IgD-negative memory B cell (primary cell): ENCODE measurements around the gene RNLS. TPM values are rescaled to one million over a fixed set of nuclear protein-coding genes. Genes with fewer than 3 reads are reported as not detected.
"Not testable (repeated sequence)": the region's sequence is repeated elsewhere in the genome, so short reads cannot be mapped to it uniquely, and the experiment has no call there.

Experiments used
- H3K27ac Mint-ChIP-seq, 3 donors: one replicate each; pipeline ENCODE4 v1.8.0; 2020 to 2022; ENCODE audit warnings: mild to moderate bottlenecking in 3 of 3, mixed read lengths in 3 of 3, moderate library complexity in 1 of 3
- H3K27me3 Mint-ChIP-seq: one replicate; pipeline ENCODE4 v1.8.0; 2021; ENCODE audit warnings: mixed read lengths
- H3K36me3 Mint-ChIP-seq: one replicate; pipeline ENCODE4 v1.8.0; 2020; ENCODE audit warnings: mild to moderate bottlenecking, mixed read lengths
- H3K4me1 Mint-ChIP-seq, 3 donors: one replicate each; pipeline ENCODE4 v1.8.0; 2020 to 2022; ENCODE audit warnings: mixed read lengths in 3 of 3, mild to moderate bottlenecking in 1 of 3
- H3K4me3 Mint-ChIP-seq, 4 donors: one replicate each; pipeline ENCODE4 v1.8.0; 2020 to 2022; ENCODE audit warnings: mild to moderate bottlenecking in 4 of 4, mixed read lengths in 4 of 4, moderate library complexity in 3 of 4
- H3K9me3 Mint-ChIP-seq, 3 donors: one replicate each; pipeline ENCODE4 v1.8.0; 2020 to 2021; ENCODE audit warnings: mixed read lengths in 3 of 3, mild to moderate bottlenecking in 1 of 3
- polyA plus RNA-seq: library from polyadenylated mRNA; unstranded; fragments of 300-500 nt; fragmentation: Illumina TruSeq; gene quantifications from one replicate; pipeline ENCODE4 v1.2.3, GENCODE V29; 2021

Gene RNLS
- polyA plus RNA-seq, 1 donor from 2014 or later, result 6.8 TPM

- Mint-ChIP-seq H3K27ac (no peak overlapping the region), H3K4me3 (no peak overlapping the region), H3K4me1 (peaks cover 0 to 4% (median 4%) of the 10 kb centered on the region in 3 donors), H3K27me3 (no peaks in the 10 kb centered on the region), H3K9me3 (no peaks in the 10 kb centered on the region), H3K36me3 (peaks cover 8% of the 10 kb centered on the region)
Observed at GRCh38 chr10:88299787-88300186, 283.3 kb downstream of the RNLS start.

GRCh38 chr10:88297103-88297502, 286.0 kb downstream of the RNLS start:
- Mint-ChIP-seq H3K9me3 (peaks cover 0 to 1% (median 0%) of the 10 kb centered on the region in 3 donors), H3K4me3 (no peak overlapping the region), H3K27me3 (no peaks in the 10 kb centered on the region), H3K4me1 (peaks cover 7 to 13% (median 8%) of the 10 kb centered on the region in 3 donors), H3K36me3 (peaks cover 6% of the 10 kb centered on the region), H3K27ac (no peak overlapping the region)

- Mint-ChIP-seq H3K36me3 (peaks cover 2% of the 10 kb centered on the region), H3K9me3 (peaks cover 0 to 1% (median 0%) of the 10 kb centered on the region in 3 donors), H3K4me3 (peak overlapping the region in 1 of 4 donors; percentile 9), H3K27ac (no peak overlapping the region), H3K4me1 (peaks cover 11 to 23% (median 20%) of the 10 kb centered on the region in 3 donors), H3K27me3 (no peaks in the 10 kb centered on the region)
Observed at GRCh38 chr10:88293651-88294230, 289.4 kb downstream of the RNLS start.

GRCh38 chr10:88293073-88293472, 290.0 kb downstream of the RNLS start:
- Mint-ChIP-seq H3K27me3 (no peaks in the 10 kb centered on the region), H3K4me3 (no peak overlapping the region), H3K27ac (no peak overlapping the region), H3K9me3 (peaks cover 0 to 1% (median 0%) of the 10 kb centered on the region in 3 donors), H3K4me1 (peaks cover 11 to 23% (median 20%) of the 10 kb centered on the region in 3 donors), H3K36me3 (peaks cover 2% of the 10 kb centered on the region)

GRCh38 chr10:88292185-88292514, 291.0 kb downstream of the RNLS start:
- Mint-ChIP-seq H3K27me3 (no peaks in the 10 kb centered on the region), H3K4me1 (peaks cover 11 to 23% (median 20%) of the 10 kb centered on the region in 3 donors), H3K27ac (peak overlapping the region in 1 of 3 donors; percentile 28), H3K4me3 (peak overlapping the region in 1 of 4 donors; percentile 38), H3K9me3 (peaks cover 0 to 1% (median 0%) of the 10 kb centered on the region in 3 donors), H3K36me3 (peaks cover 2% of the 10 kb centered on the region)

GRCh38 chr10:88291289-88292184, 291.6 kb downstream of the RNLS start:
- H3K9me3 Mint-ChIP-seq, result peaks cover 0 to 1% (median 0%) of the 10 kb centered on the region in 3 donors
- H3K4me1 Mint-ChIP-seq, result peaks cover 10 to 23% (median 20%) of the 10 kb centered on the region in 3 donors
- no peaks in the 10 kb centered on the region for H3K27me3 Mint-ChIP-seq
- H3K36me3 Mint-ChIP-seq, result peaks cover under 1% of the 10 kb centered on the region
- peak overlapping the region in 1 of 4 donors; percentile 38 for H3K4me3 Mint-ChIP-seq
- peak overlapping the region in 1 of 3 donors; percentile 28 for H3K27ac Mint-ChIP-seq

GRCh38 chr10:88289342-88289741, 293.8 kb downstream of the RNLS start:
- Mint-ChIP-seq H3K4me3 (no peak overlapping the region), H3K9me3 (peaks cover 0 to 1% (median 0%) of the 10 kb centered on the region in 3 donors)

GRCh38 chr10:88288320-88289059, 294.6 kb downstream of the RNLS start:
- Mint-ChIP-seq H3K4me3 (no peak overlapping the region), H3K27me3 (no peaks in the 10 kb centered on the region), H3K9me3 (peaks cover 0 to 1% (median 1%) of the 10 kb centered on the region in 3 donors), H3K4me1 (peaks cover 10 to 30% (median 28%) of the 10 kb centered on the region in 3 donors), H3K36me3 (peaks cover 3% of the 10 kb centered on the region), H3K27ac (no peak overlapping the region)

More at GRCh38 chr10:88289342-88289741, 293.8 kb downstream of the RNLS start:
- Mint-ChIP-seq H3K27me3 (no peaks in the 10 kb centered on the region), H3K36me3 (peaks cover 3% of the 10 kb centered on the region), H3K4me1 (peaks cover 10 to 26% (median 23%) of the 10 kb centered on the region in 3 donors), H3K27ac (peak overlapping the region in 1 of 3 donors; percentile 45)

GRCh38 chr10:88286030-88286429, 297.1 kb downstream of the RNLS start:
- Mint-ChIP-seq H3K36me3 (peaks cover 3% of the 10 kb centered on the region), H3K4me3 (peak overlapping the region in 1 of 4 donors; percentile 2), H3K27me3 (no peaks in the 10 kb centered on the region), H3K9me3 (peaks cover 0 to 1% (median 0%) of the 10 kb centered on the region in 3 donors), H3K27ac (no peak overlapping the region), H3K4me1 (peaks cover 5 to 24% (median 24%) of the 10 kb centered on the region in 3 donors)

- Mint-ChIP-seq H3K4me1 (peaks cover 5 to 19% (median 17%) of the 10 kb centered on the region in 3 donors), H3K27me3 (no peaks in the 10 kb centered on the region), H3K9me3 (peaks cover 0 to 1% (median 0%) of the 10 kb centered on the region in 3 donors), H3K36me3 (peaks cover 5% of the 10 kb centered on the region), H3K27ac (peak overlapping the region in 2 of 3 donors; percentile 12 to 18), H3K4me3 (peak overlapping the region in 3 of 4 donors; percentile 16 to 83 (median 73))
Observed at GRCh38 chr10:88281592-88282347, 301.3 kb downstream of the RNLS start.

- Mint-ChIP-seq H3K27ac (no peak overlapping the region), H3K4me3 (no peak overlapping the region)
Observed at GRCh38 chr10:88280518-88280917, 302.6 kb downstream of the RNLS start.

GRCh38 chr10:88278912-88279311, 304.2 kb downstream of the RNLS start:
- no peak overlapping the region for H3K27ac Mint-ChIP-seq
- H3K4me1 Mint-ChIP-seq, result peaks cover 5 to 14% (median 12%) of the 10 kb centered on the region in 3 donors
- peaks cover 0 to 1% (median 0%) of the 10 kb centered on the region in 3 donors for H3K9me3 Mint-ChIP-seq
- no peak overlapping the region for H3K4me3 Mint-ChIP-seq
- no peaks in the 10 kb centered on the region for H3K27me3 Mint-ChIP-seq
- H3K36me3 Mint-ChIP-seq, result peaks cover 2% of the 10 kb centered on the region

More at GRCh38 chr10:88280518-88280917, 302.6 kb downstream of the RNLS start:
- Mint-ChIP-seq H3K9me3 (peaks cover 0 to 1% (median 0%) of the 10 kb centered on the region in 3 donors), H3K27me3 (no peaks in the 10 kb centered on the region), H3K4me1 (peaks cover 5 to 19% (median 17%) of the 10 kb centered on the region in 3 donors), H3K36me3 (peaks cover 5% of the 10 kb centered on the region)

GRCh38 chr10:88276945-88277344, 306.2 kb downstream of the RNLS start:
- H3K36me3 Mint-ChIP-seq, H3K27ac Mint-ChIP-seq, H3K9me3 Mint-ChIP-seq, H3K27me3 Mint-ChIP-seq, H3K4me3 Mint-ChIP-seq: not testable (repeated sequence)
- H3K4me1 Mint-ChIP-seq, result peaks cover 11 to 18% (median 11%) of the 10 kb centered on the region in 3 donors

GRCh38 chr10:88274286-88274685, 308.8 kb downstream of the RNLS start:
- Mint-ChIP-seq H3K27ac (no peak overlapping the region), H3K27me3 (no peaks in the 10 kb centered on the region), H3K4me1 (peaks cover 19 to 30% (median 20%) of the 10 kb centered on the region in 3 donors), H3K36me3 (peaks cover 2% of the 10 kb centered on the region), H3K4me3 (no peak overlapping the region), H3K9me3 (no peaks in the 10 kb centered on the region)
